Tibial nerve (tissue), 4 donors: ENCODE measurements around the gene DRD1. TPM values are rescaled to one million over a fixed set of nuclear protein-coding genes. Genes with fewer than 3 reads are reported as not detected.

ENCODE experiments used
- DNase-seq, 2 donors: peaks; one replicate each; pipeline ENCODE4 v3.0.0-alpha.2; 2019; ENCODE audit warnings: low spot score in 2 of 2
- H3K27ac ChIP-seq, 4 donors: fragments of 200-600 bp; sonication (generic) in 3 of 4; one replicate each; pipeline ENCODE4 v1.5.1; 2017 to 2019; ENCODE audit warnings: mild to moderate bottlenecking in 1 of 4
- H3K27me3 ChIP-seq, 2 donors: fragments of 200-600 bp; sonication (generic) in 1 of 2; one replicate each; pipeline versions ENCODE4 v1.5.1 to v1.6.0; 2017 to 2019
- H3K36me3 ChIP-seq, 3 donors: fragments of 200-600 bp; sonication (generic); one replicate each; pipeline ENCODE4 v1.5.1; 2018 to 2019
- H3K4me1 ChIP-seq, 4 donors: fragments of 200-600 bp; sonication (generic) in 3 of 4; one replicate each; pipeline ENCODE4 v1.5.1; 2017 to 2019
- H3K4me3 ChIP-seq, 4 donors: fragments of 200-600 bp; sonication (generic) in 3 of 4; one replicate each; pipeline ENCODE4 v1.5.1; 2017 to 2019; ENCODE audit warnings: mild to moderate bottlenecking in 1 of 4, moderate library complexity in 1 of 4
- H3K9me3 ChIP-seq, 4 donors: fragments of 200-600 bp; sonication (generic) in 3 of 4; one replicate each; pipeline ENCODE4 v1.5.1; 2017 to 2019
- EP300 ChIP-seq, 2 donors: sonication (generic); formaldehyde crosslinking; IDR thresholded peaks; one replicate each; pipeline ENCODE4 v1.6.1; 2017; ENCODE audit warnings: antibody characterized with exemption in 2 of 2, mild to moderate bottlenecking in 1 of 2
- POLR2A ChIP-seq, 2 donors: fragments of 450-650 bp; IDR thresholded peaks; one replicate each; pipeline ENCODE4 v1.6.1; 2017; ENCODE audit warnings: antibody characterized with exemption in 2 of 2, mild to moderate bottlenecking in 2 of 2, moderate library complexity in 2 of 2
- WGBS, 2 donors: methylation state at CpG; one replicate each; pipeline ENCODE4 v1.1.5; 2018; 5-methylcytosine and 5-hydroxymethylcytosine counted together
- total RNA-seq, 4 donors: library from RNA; depleted of rRNA; stranded (reverse); fragments of >200 nt; gene quantifications; one replicate each; pipeline ENCODE4 v1.1.0, GENCODE V29; 2016
- TF ChIP-seq, protein P1 (sequence below), 5 experiments: fragments of 200-600 bp in 3 of 5; fragments of 450-650 bp in 2 of 5; sonication (generic) in 3 of 5; IDR thresholded peaks; one replicate each; pipeline ENCODE4 v1.5.1; 2016 to 2019; ENCODE audit warnings: antibody characterized with exemption in 5 of 5, mild to moderate bottlenecking in 3 of 5, moderate library complexity in 2 of 5

Gene DRD1
- total RNA-seq: under 1 TPM in 1 of 4 donors, not detected in 3; 0.21 TPM

DNA sequence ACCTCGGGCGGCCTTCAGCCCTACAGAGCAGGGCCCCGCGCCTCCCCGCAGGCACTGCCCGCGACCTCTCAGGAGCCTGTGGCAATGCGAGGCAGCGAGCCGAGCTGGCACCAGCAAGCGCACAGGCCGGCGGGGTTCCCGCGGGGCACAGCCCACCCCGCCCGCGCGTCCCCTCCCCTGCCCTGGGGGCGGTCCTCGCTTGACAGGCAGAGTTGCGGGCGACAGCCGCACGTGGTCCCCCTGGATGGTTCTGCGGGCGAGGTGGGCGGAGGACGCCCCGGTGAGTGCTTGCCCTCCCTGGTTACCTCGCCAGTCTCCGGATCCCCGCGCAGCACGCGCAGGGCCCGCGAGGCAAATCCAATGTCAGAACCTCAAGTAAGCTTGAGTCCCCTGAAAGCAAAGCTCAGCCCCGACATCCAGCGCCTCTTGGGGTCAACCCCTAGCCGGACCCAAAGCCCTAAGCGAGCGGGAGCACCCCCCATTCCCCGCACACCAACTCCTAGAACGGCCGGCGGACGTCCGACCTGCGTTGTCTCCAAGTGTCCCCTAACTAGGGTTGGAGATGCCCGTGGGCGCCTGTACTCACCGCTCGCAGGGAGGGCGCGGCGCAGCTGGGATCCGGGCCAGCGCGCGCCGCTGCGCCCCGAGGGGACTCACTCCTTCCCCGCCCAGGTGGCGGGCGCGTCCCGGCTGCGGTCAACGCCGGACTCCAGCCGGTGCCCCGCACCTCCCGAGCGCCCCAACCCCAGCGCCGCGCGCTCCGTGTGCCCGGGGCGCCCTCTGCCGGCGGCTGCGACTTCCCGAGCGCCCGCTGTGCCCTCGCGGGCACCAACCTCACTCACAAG is at the start of gene DRD1:
Gene DRD1, minus strand, starts transcription at position 123 of the 845 bp plus-strand sequence. CDS start 1,083 bp downstream, outside the sequence.
- Histone ChIP-seq H3K4me3 (peak within 1 kb of the TSS; percentile 9 to 46 (median 28)), H3K9me3 (no peaks in the 10 kb centered on the region), H3K27me3 (peaks cover 0 to 28% of the 10 kb centered on the region in 2 donors), H3K4me1 (peaks cover 0 to 21% (median 0%) of the 10 kb centered on the region in 4 donors), H3K27ac (no peak within 1 kb of the TSS), H3K36me3 (no peaks in the 10 kb centered on the region)
- no peak for DNase-seq
- 2 to 3% methylated on average over 13 to 69 of the region's 91 CpGs for WGBS, 2 donors
- TF ChIP-seq POLR2A (IDR thresholded peaks at IDR 0.05): no peak
- TF ChIP-seq, protein P1, sequence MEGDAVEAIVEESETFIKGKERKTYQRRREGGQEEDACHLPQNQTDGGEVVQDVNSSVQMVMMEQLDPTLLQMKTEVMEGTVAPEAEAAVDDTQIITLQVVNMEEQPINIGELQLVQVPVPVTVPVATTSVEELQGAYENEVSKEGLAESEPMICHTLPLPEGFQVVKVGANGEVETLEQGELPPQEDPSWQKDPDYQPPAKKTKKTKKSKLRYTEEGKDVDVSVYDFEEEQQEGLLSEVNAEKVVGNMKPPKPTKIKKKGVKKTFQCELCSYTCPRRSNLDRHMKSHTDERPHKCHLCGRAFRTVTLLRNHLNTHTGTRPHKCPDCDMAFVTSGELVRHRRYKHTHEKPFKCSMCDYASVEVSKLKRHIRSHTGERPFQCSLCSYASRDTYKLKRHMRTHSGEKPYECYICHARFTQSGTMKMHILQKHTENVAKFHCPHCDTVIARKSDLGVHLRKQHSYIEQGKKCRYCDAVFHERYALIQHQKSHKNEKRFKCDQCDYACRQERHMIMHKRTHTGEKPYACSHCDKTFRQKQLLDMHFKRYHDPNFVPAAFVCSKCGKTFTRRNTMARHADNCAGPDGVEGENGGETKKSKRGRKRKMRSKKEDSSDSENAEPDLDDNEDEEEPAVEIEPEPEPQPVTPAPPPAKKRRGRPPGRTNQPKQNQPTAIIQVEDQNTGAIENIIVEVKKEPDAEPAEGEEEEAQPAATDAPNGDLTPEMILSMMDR (IDR thresholded peaks at IDR 0.05): peak; percentile 44 to 70 (median 69)
- no peak for TF ChIP-seq EP300 (IDR thresholded peaks at IDR 0.05)

DNA sequence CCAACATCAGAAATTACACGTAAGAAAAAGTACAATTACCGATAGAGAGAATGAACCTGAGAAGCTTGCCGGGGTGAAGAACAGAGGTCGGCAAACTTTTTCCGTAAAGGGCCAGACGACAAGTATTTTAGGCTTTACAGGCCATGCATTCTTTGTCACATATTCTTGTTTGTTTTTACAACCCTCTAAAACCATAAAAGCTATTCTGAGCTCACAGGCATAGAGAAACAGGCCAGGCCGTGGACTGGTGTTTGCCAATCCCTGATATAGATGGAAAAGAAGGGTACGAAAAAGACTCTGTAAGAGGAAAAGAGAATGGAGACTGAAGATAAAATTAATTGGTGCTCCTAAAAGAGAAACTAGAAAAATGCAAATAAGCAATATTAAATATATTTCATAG is 49.7 kb upstream of the DRD1 start:
- Histone ChIP-seq H3K27ac (no peak overlapping the region), H3K4me1 (no peaks in the 10 kb centered on the region), H3K36me3 (peaks cover 0 to 70% (median 12%) of the 10 kb centered on the region in 3 donors), H3K4me3 (no peak overlapping the region), H3K9me3 (no peaks in the 10 kb centered on the region), H3K27me3 (no peaks in the 10 kb centered on the region)
- 88% methylated on average over 8 of the region's 8 CpGs for WGBS, 2 donors
- no peak for TF ChIP-seq POLR2A (IDR thresholded peaks at IDR 0.05)
- TF ChIP-seq, protein P1 (IDR thresholded peaks at IDR 0.05): no peak
- TF ChIP-seq EP300 (IDR thresholded peaks at IDR 0.05): no peak
- no peak for DNase-seq

DNA sequence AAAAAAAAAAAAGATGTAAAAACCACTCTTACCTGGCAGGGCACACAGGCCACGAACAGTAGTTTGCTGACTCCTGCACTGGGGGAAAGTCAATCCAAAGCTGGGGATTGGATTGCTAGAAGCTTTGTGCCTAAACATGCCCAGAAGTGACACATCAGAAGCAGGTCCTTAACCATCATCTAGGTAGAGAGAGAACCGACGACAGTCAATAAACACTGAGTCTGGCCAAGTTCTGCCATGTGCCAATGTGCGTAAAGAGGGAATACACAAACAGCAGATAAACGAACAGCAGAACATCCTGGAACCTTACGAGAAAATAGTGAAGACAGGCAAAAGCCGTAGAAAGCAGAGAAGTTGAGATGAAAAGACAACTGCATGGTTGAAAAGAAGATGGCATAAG is 49.3 kb upstream of the DRD1 start:
- Histone ChIP-seq H3K27ac (no peak overlapping the region), H3K27me3 (no peaks in the 10 kb centered on the region), H3K36me3 (peaks cover 0 to 70% (median 12%) of the 10 kb centered on the region in 3 donors), H3K9me3 (no peaks in the 10 kb centered on the region), H3K4me1 (no peaks in the 10 kb centered on the region), H3K4me3 (no peak overlapping the region)
- DNase-seq: no peak
- WGBS, 2 donors: 89% methylated on average over 7 of the region's 7 CpGs
- TF ChIP-seq, protein P1 (IDR thresholded peaks at IDR 0.05): no peak
- TF ChIP-seq POLR2A (IDR thresholded peaks at IDR 0.05): no peak
- no peak for TF ChIP-seq EP300 (IDR thresholded peaks at IDR 0.05)

DNA sequence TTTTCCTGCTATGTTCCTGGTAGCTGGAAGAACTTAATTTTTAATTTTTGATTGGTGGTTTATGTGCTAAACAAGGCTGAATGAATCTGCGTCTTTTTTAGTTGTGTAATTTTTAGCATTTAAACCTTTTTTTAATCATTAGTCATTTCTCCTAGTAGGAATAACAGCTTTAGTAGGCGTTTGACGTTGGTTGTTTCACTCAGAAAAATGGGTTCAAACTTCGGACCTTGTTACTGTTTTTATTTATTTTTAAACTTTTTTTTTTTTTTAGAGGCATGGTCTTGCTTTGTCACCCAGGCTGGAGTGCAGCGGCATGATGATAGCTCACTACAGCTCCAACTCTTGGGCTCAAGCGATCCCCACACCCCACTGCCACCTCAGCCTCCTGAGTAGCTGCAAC is 47.2 kb upstream of the DRD1 start:
- H3K27me3 ChIP-seq: no peaks in the 10 kb centered on the region
- peaks cover 0 to 73% (median 12%) of the 10 kb centered on the region in 3 donors for H3K36me3 ChIP-seq
- H3K4me1 ChIP-seq: no peaks in the 10 kb centered on the region
- no peak for DNase-seq
- no peak overlapping the region for H3K4me3 ChIP-seq
- no peak overlapping the region for H3K27ac ChIP-seq
- WGBS, 2 donors: 82 to 96% methylated on average over 6 of the region's 6 CpGs
- TF ChIP-seq, protein P1 (IDR thresholded peaks at IDR 0.05): no peak
- no peak for TF ChIP-seq POLR2A (IDR thresholded peaks at IDR 0.05)
- no peak for TF ChIP-seq EP300 (IDR thresholded peaks at IDR 0.05)
- no peaks in the 10 kb centered on the region for H3K9me3 ChIP-seq
